Bronchial epithelial cell (primary cell): ENCODE data around the gene OPA1. TPM values are rescaled to one million over a fixed set of nuclear protein-coding genes. Genes with fewer than 3 reads are reported as not detected.

Experiments used
- DNase-seq: peaks from one replicate; pipeline ENCODE4 v3.0.0-alpha.2; 2010; ENCODE audit warnings: low read depth
- FAIRE-seq: peaks from 2 replicates; lab custom pipeline; 2011; peaks lifted over from hg19 to GRCh38; lab: Jason Lieb, UNC
- H3K27me3 ChIP-seq: 2 replicates; pipeline ENCODE4 v1.5.1; 2011; ENCODE audit warnings: low read length; ENCODE audit not compliant: control insufficient read depth, insufficient read depth
- H3K36me3 ChIP-seq: 2 replicates; pipeline ENCODE4 v1.5.1; 2011; ENCODE audit warnings: low read length; ENCODE audit not compliant: control insufficient read depth, insufficient read depth
- H3K4me3 ChIP-seq: 2 replicates; pipeline ENCODE4 v1.5.1; 2011; ENCODE audit warnings: mild to moderate bottlenecking, low read depth, low read length, control low read depth
- CTCF ChIP-seq: IDR thresholded peaks from 2 replicates; pipeline ENCODE4 v1.5.1; 2011; ENCODE audit warnings: mild to moderate bottlenecking, moderate library complexity, low read length, control low read depth, inconsistent platforms; ENCODE audit not compliant: insufficient read depth, severe bottlenecking
- total RNA-seq: library from RNA; depleted of rRNA; stranded (reverse); fragments of >200 nt; gene quantifications from 2 replicates; pipeline ENCODE4 v1.2.1, GENCODE V29; 2014

Gene OPA1
- total RNA-seq, 1 donor from 2014 or later, result 79.8 TPM

GRCh38 chr3:193711166-193711485, 118.1 kb downstream of the OPA1 start:
- DNase-seq (no peak), FAIRE-seq (no peak)
- H3K27me3 ChIP-seq, result no peaks in the 10 kb centered on the region
- no peaks in the 10 kb centered on the region for H3K36me3 ChIP-seq
- no peak for TF ChIP-seq CTCF
- H3K4me3 ChIP-seq, result no peak overlapping the region

- FAIRE-seq, result no peak
- DNase-seq, result no peak
- TF ChIP-seq CTCF, result no peak
- Histone ChIP-seq H3K4me3 (no peak overlapping the region), H3K27me3 (no peaks in the 10 kb centered on the region), H3K36me3 (no peaks in the 10 kb centered on the region)
Measured at GRCh38 chr3:193711523-193711963, 118.5 kb downstream of the OPA1 start.

- no peak for TF ChIP-seq CTCF
- Histone ChIP-seq H3K27me3 (no peaks in the 10 kb centered on the region), H3K4me3 (no peak overlapping the region), H3K36me3 (no peaks in the 10 kb centered on the region)
- FAIRE-seq (no peak), DNase-seq (no peak)
Measured at GRCh38 chr3:193711964-193712598, 119.1 kb downstream of the OPA1 start.

GRCh38 chr3:193712938-193713337, 119.9 kb downstream of the OPA1 start:
- Histone ChIP-seq H3K36me3 (no peaks in the 10 kb centered on the region), H3K27me3 (no peaks in the 10 kb centered on the region), H3K4me3 (no peak overlapping the region)
- no peak for TF ChIP-seq CTCF
- FAIRE-seq (no peak), DNase-seq (no peak)

GRCh38 chr3:193714523-193715137, 121.6 kb downstream of the OPA1 start:
- FAIRE-seq, result no peak
- Histone ChIP-seq H3K36me3 (no peaks in the 10 kb centered on the region), H3K4me3 (no peak overlapping the region), H3K27me3 (no peaks in the 10 kb centered on the region)
- DNase-seq, result no peak
- TF ChIP-seq CTCF, result no peak
